ENCODE data around the gene CCDC12.

Gene CCDC12

DNA sequence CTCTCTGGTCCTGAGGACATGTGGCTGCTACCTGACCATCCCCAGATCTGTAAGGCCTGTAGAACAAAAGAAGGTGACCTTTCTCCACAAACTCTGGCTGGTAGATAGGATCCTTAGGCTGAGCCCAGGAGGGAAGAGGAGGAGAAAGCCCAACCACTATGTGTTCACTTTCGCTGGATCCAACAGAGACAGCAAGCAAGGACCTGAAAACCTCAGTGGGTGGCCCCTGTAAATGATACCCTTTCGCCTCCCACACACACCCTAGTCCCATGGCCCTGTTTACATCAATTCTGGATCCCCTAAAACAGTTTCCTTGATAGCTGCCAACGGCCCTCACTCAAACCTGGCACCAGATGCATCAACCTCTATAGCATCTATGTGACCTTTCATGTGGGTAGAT is 22.4 kb downstream of the CCDC12 start:
- Histone ChIP-seq H3K36me3 (ENCODE audit: insufficient read depth, low read length) (no peaks in the 10 kb centered on the region), H3K27ac (no peak overlapping the region), H3K9me3 (ENCODE audit: low read depth, low read length) (no peaks in the 10 kb centered on the region), H3K9ac (ENCODE audit: insufficient read length) (no peak overlapping the region), H3K4me3 (no peak overlapping the region)
- no peak for DNase-seq (ENCODE audit: low read depth, low spot score)
- TF ChIP-seq FOXP2 (optimal IDR thresholded peaks at IDR 0.05; ENCODE audit: control extremely low read depth, extremely low read length, insufficient read depth) = no peak
- TF ChIP-seq EZH2 (IDR thresholded peaks at IDR 0.05) = no peak
- TF ChIP-seq POLR2AphosphoS5 (IDR thresholded peaks at IDR 0.05; ENCODE audit: borderline replicate concordance, low read depth, low read length) = no peak

DNA sequence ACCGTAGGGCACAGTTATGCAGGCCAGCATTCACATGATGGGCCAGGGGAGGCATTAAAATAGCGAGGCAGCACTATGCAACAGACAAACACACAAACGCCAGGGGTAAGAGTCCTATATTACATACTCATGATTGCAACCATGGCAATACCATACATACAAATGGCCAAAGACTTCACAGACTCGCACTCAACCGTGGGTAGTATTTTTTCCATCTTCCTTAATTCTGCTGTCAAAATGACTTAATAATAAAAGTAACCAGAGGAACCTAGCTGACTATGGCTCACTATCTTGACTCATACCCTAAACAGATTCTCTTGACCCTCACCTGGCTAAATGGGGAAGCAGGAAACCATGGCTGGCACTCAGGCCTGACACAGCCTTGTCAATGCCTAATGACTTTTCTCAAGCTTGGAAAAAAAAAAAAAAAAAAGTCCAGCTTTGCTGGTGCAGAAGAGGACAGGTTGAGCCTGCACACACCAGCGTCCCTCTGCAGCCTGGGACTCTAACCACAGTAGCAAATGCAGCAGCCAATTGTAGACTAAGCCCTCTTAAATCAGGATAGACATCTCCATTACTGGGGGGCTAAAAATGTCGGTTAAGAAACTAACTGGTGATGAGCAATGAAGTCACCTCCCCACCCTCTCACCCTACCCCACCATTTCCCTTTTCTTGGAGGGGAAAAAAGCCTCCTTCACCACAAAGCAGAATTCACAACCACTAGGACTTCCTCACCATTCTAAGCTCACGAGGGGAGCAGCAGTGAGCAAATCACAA is 23.1 kb downstream of the CCDC12 start:
- no peak overlapping the region for H3K27ac ChIP-seq
- no peaks in the 10 kb centered on the region for H3K36me3 ChIP-seq (ENCODE audit: insufficient read depth, low read length)
- H3K9ac ChIP-seq (ENCODE audit: insufficient read length) = no peak overlapping the region
- no peak for DNase-seq (ENCODE audit: low read depth, low spot score)
- TF ChIP-seq FOXP2 (optimal IDR thresholded peaks at IDR 0.05; ENCODE audit: control extremely low read depth, extremely low read length, insufficient read depth) = no peak
- no peak for TF ChIP-seq POLR2AphosphoS5 (IDR thresholded peaks at IDR 0.05; ENCODE audit: borderline replicate concordance, low read depth, low read length)
- TF ChIP-seq EZH2 (IDR thresholded peaks at IDR 0.05) = no peak
- H3K9me3 ChIP-seq (ENCODE audit: low read depth, low read length) = no peaks in the 10 kb centered on the region
- no peak overlapping the region for H3K4me3 ChIP-seq

DNA sequence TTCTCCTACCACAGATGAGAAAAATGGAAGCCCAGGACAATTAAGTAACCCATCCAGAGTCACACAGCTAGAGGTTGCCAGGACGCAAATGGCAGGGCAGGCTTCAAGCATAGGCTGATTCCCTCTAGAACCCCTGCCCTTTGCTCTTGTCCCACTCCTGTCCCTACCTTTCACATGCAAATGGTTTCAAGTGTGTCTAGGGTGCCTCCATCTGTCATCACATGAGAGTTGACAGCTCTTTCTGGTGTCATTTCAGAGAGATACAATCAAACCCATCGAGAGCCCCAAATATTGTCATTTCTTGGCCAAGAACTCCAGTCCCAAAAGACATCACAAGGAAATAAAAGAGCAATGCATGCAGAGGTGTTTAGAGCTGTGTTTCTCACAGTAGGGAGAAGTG is 23.7 kb downstream of the CCDC12 start:
- no peak overlapping the region for H3K4me3 ChIP-seq
- no peak overlapping the region for H3K9ac ChIP-seq (ENCODE audit: insufficient read length)
- no peaks in the 10 kb centered on the region for H3K9me3 ChIP-seq (ENCODE audit: low read depth, low read length)
- H3K27ac ChIP-seq = no peak overlapping the region
- no peaks in the 10 kb centered on the region; the same call in 1 of the 2 replicates for H3K36me3 ChIP-seq (ENCODE audit: insufficient read depth, low read length)
- no peak for DNase-seq (ENCODE audit: low read depth, low spot score)
- TF ChIP-seq POLR2AphosphoS5 (IDR thresholded peaks at IDR 0.05; ENCODE audit: borderline replicate concordance, low read depth, low read length) (no peak), EZH2 (IDR thresholded peaks at IDR 0.05) (no peak), FOXP2 (optimal IDR thresholded peaks at IDR 0.05; ENCODE audit: control extremely low read depth, extremely low read length, insufficient read depth) (no peak)

GRCh38 chr3:46950650-46951241 is 25.8 kb downstream of the CCDC12 start:
- H3K9ac ChIP-seq (ENCODE audit: insufficient read length) = no peak overlapping the region
- H3K4me3 ChIP-seq = no peak overlapping the region
- no peak overlapping the region for H3K27ac ChIP-seq
- H3K9me3 ChIP-seq (ENCODE audit: low read depth, low read length) = no peaks in the 10 kb centered on the region
- no peak for DNase-seq (ENCODE audit: low read depth, low spot score)
- no peaks in the 10 kb centered on the region; the same call in 1 of the 2 replicates for H3K36me3 ChIP-seq (ENCODE audit: insufficient read depth, low read length)
- no peak for TF ChIP-seq POLR2AphosphoS5 (IDR thresholded peaks at IDR 0.05; ENCODE audit: borderline replicate concordance, low read depth, low read length)
- TF ChIP-seq FOXP2 (optimal IDR thresholded peaks at IDR 0.05; ENCODE audit: control extremely low read depth, extremely low read length, insufficient read depth) = no peak
- no peak for TF ChIP-seq EZH2 (IDR thresholded peaks at IDR 0.05)

- Histone ChIP-seq H3K9ac (ENCODE audit: insufficient read length) (no peak overlapping the region), H3K27ac (no peak overlapping the region), H3K36me3 (ENCODE audit: insufficient read depth, low read length) (no peaks in the 10 kb centered on the region; the same call in 1 of the 2 replicates), H3K9me3 (ENCODE audit: low read depth, low read length) (no peaks in the 10 kb centered on the region), H3K4me3 (no peak overlapping the region)
- TF ChIP-seq EZH2 (IDR thresholded peaks at IDR 0.05) (no peak), FOXP2 (optimal IDR thresholded peaks at IDR 0.05; ENCODE audit: control extremely low read depth, extremely low read length, insufficient read depth) (no peak), POLR2AphosphoS5 (IDR thresholded peaks at IDR 0.05; ENCODE audit: borderline replicate concordance, low read depth, low read length) (no peak)
- DNase-seq (ENCODE audit: low read depth, low spot score) = no peak
Measured at GRCh38 chr3:46950177-46950576, 26.4 kb downstream of the CCDC12 start.

DNA sequence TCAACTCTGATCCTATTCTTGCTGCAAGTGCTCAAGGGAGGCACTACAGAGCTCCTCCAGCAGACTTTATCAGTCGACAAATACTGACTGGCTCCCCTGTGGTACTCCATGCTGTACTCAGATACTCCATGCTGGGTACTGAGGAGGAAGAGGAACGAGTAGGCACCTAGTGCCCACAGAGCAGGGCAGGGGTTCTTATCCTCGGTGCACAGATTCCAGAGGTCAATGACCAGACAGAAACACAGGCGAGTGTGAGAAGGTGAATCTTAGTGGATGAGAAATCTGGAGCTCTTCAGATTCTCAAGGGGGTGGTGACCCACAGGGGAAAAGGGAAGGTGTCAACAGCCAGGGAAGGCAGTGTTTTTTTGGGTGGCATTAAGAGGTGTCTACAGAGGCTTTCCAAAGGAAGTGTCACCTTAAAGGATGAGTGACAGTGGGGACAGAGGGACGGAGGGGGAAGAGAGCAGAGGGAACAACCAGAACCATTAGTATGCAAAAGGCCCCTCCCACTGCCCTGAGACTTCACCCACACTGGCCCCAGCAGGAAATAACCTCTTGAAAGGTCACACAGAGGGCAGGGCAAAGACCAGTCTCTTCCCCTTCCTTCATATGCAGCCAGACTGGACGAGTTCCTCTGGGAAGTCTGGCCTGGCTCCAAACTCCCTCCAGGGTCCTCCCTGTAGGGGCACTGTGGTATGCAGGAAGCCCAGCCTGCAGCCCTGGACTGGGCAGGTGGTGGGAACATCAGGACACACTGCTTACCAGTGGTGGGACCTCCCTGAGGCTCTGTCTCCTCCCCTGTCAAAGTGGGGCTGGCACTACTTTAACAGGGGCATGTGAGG is 27.5 kb downstream of the CCDC12 start:
- no peak overlapping the region for H3K27ac ChIP-seq
- DNase-seq (ENCODE audit: low read depth, low spot score) = no peak
- H3K36me3 ChIP-seq (ENCODE audit: insufficient read depth, low read length) = no peaks in the 10 kb centered on the region; the same call in 1 of the 2 replicates
- no peak overlapping the region for H3K4me3 ChIP-seq
- no peaks in the 10 kb centered on the region for H3K9me3 ChIP-seq (ENCODE audit: low read depth, low read length)
- no peak overlapping the region for H3K9ac ChIP-seq (ENCODE audit: insufficient read length)
- TF ChIP-seq FOXP2 (optimal IDR thresholded peaks at IDR 0.05; ENCODE audit: control extremely low read depth, extremely low read length, insufficient read depth) = no peak
- TF ChIP-seq POLR2AphosphoS5 (IDR thresholded peaks at IDR 0.05; ENCODE audit: borderline replicate concordance, low read depth, low read length) = no peak
- TF ChIP-seq EZH2 (IDR thresholded peaks at IDR 0.05) = no peak

GRCh38 chr3:46947981-46948791 is 28.4 kb downstream of the CCDC12 start:
- H3K27ac ChIP-seq = no peak overlapping the region
- no peaks in the 10 kb centered on the region for H3K9me3 ChIP-seq (ENCODE audit: low read depth, low read length)
- TF ChIP-seq POLR2AphosphoS5 (IDR thresholded peaks at IDR 0.05; ENCODE audit: borderline replicate concordance, low read depth, low read length) = no peak
- TF ChIP-seq EZH2 (IDR thresholded peaks at IDR 0.05) = no peak
- TF ChIP-seq FOXP2 (optimal IDR thresholded peaks at IDR 0.05; ENCODE audit: control extremely low read depth, extremely low read length, insufficient read depth) = no peak
- H3K36me3 ChIP-seq (ENCODE audit: insufficient read depth, low read length) = no peaks in the 10 kb centered on the region; the same call in 1 of the 2 replicates
- DNase-seq (ENCODE audit: low read depth, low spot score) = no peak
- H3K4me3 ChIP-seq = no peak overlapping the region
- H3K9ac ChIP-seq (ENCODE audit: insufficient read length) = no peak overlapping the region

All from SK-N-MC (cell line).